Stomach (tissue), 9 donors: ENCODE data around the gene TEX2. TPM values are rescaled to one million over a fixed set of nuclear protein-coding genes. Genes with fewer than 3 reads are reported as not detected.

Source experiments
- DNase-seq, 2 donors: peaks; one replicate each; pipeline versions ENCODE4 v3.0.0 to v3.0.0-alpha.2; 2013 to 2019
- H3K27ac ChIP-seq, 5 donors: fragments of 200-600 bp in 4 of 5; sonication (generic) in 4 of 5; one replicate each; pipeline ENCODE4 v1.5.1; 2013 to 2019; ENCODE audit warnings: mild to moderate bottlenecking in 1 of 5, moderate library complexity in 1 of 5
- H3K27me3 ChIP-seq, 3 donors: fragments of 200-600 bp; sonication (generic); one replicate each; pipeline ENCODE4 v1.5.1; 2017 to 2019; ENCODE audit warnings: mixed run types in 1 of 3
- H3K36me3 ChIP-seq, 4 donors: fragments of 200-600 bp; sonication (generic); 1 replicate in 3 of 4; 2 replicates in 1 of 4; pipeline ENCODE4 v1.5.1; 2016 to 2019
- H3K4me1 ChIP-seq, 4 donors: fragments of 200-600 bp; sonication (generic); one replicate each; pipeline ENCODE4 v1.5.1; 2016 to 2019
- H3K4me3 ChIP-seq, 4 donors: fragments of 200-600 bp; sonication (generic) in 3 of 4; one replicate each; pipeline ENCODE4 v1.5.1; 2016 to 2019; ENCODE audit warnings: mild to moderate bottlenecking in 1 of 4
- H3K9me3 ChIP-seq, 4 donors: fragments of 200-600 bp; sonication (generic); one replicate each; pipeline ENCODE4 v1.5.1; 2016 to 2019
- EP300 ChIP-seq: sonication (generic); formaldehyde crosslinking; IDR thresholded peaks from one replicate; pipeline ENCODE4 v1.6.1; 2017; ENCODE audit warnings: antibody characterized with exemption
- POLR2A ChIP-seq, 4 donors: fragments of 450-650 bp; IDR thresholded peaks; one replicate each; pipeline ENCODE4 v1.6.1; 2016; ENCODE audit warnings: antibody characterized with exemption in 4 of 4, control low read depth in 2 of 4, mild to moderate bottlenecking in 1 of 4, moderate library complexity in 1 of 4
- POLR2AphosphoS5 ChIP-seq, 3 donors: sonication (generic); formaldehyde crosslinking; IDR thresholded peaks; one replicate each; pipeline ENCODE4 v1.6.1; 2016; ENCODE audit warnings: antibody characterized with exemption in 3 of 3
- WGBS, 5 donors: extraction: QIAGEN DNeasy Blood & Tissue Kit in 3 of 5; methylation state at CpG; one replicate each; pipeline versions ENCODE4 v1.1.5 to v1.1.7; 2013 to 2018; 5-methylcytosine and 5-hydroxymethylcytosine counted together
- intact Hi-C: fragments of 100-400 bp; cut with DNase I; formaldehyde crosslinking; loops from one replicate; pipeline ENCODE4 v1.15.1; 2023; ENCODE audit warnings: low total_unique reads
- polyA plus RNA-seq, 3 donors: library from polyadenylated mRNA; stranded (reverse); fragments of 200-250 nt; gene quantifications; one replicate each; pipeline ENCODE4 v1.2.3, GENCODE V29; 2013
- total RNA-seq, 5 donors: library from RNA; depleted of rRNA; stranded (reverse); fragments of >200 nt; gene quantifications; one replicate each; pipeline versions ENCODE4 v1.1.0 to v1.2.3, GENCODE V29; 2014 to 2016
- TF ChIP-seq, protein P1 (sequence below), 7 experiments: fragments of 450-650 bp in 4 of 7; fragments of 200-600 bp in 3 of 7; sonication (generic) in 3 of 7; IDR thresholded peaks; one replicate each; pipeline ENCODE4 v1.5.1; 2016 to 2019; ENCODE audit warnings: antibody characterized with exemption in 7 of 7, control low read depth in 2 of 7, mild to moderate bottlenecking in 1 of 7
- donor health status: healthy with polysubstance abuse.
- donor health status: Bipolar disorder and iron deficiency.
- donor health status: healthy.

Gene TEX2
- total and polyA plus RNA-seq, 8 donors = 5.8 to 50.6 (median 26.1) TPM

DNA sequence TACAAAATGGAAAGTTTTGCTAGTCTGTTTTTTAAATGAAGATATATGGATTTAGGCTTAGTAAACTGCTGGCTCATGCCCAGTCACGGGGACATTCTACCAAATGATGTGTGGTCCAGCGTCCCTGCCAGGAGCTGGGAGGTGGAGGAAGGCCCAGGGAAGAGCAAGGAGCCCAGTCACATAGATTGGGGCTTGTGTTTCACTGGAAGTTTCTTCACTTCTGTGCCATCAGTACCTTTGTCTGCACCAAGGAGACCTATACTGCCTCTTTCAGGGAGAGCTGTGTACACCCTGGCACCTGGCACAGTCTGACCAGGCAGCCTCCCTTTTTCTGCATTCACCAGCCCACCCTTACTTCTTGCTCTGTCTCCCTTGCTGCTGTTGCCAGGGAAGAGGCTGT is 100.5 kb downstream of the TEX2 start:
- peak overlapping the region in 2 of 5 donors; percentile 76 to 82 for H3K27ac ChIP-seq
- peaks cover 15 to 32% (median 23%) of the 10 kb centered on the region in 4 donors for H3K4me1 ChIP-seq
- TF ChIP-seq POLR2A (IDR thresholded peaks at IDR 0.05) (no peak), POLR2AphosphoS5 (IDR thresholded peaks at IDR 0.05) (no peak), EP300 (no peak)
- TF ChIP-seq, protein P1, sequence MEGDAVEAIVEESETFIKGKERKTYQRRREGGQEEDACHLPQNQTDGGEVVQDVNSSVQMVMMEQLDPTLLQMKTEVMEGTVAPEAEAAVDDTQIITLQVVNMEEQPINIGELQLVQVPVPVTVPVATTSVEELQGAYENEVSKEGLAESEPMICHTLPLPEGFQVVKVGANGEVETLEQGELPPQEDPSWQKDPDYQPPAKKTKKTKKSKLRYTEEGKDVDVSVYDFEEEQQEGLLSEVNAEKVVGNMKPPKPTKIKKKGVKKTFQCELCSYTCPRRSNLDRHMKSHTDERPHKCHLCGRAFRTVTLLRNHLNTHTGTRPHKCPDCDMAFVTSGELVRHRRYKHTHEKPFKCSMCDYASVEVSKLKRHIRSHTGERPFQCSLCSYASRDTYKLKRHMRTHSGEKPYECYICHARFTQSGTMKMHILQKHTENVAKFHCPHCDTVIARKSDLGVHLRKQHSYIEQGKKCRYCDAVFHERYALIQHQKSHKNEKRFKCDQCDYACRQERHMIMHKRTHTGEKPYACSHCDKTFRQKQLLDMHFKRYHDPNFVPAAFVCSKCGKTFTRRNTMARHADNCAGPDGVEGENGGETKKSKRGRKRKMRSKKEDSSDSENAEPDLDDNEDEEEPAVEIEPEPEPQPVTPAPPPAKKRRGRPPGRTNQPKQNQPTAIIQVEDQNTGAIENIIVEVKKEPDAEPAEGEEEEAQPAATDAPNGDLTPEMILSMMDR (IDR thresholded peaks at IDR 0.05) = no peak
- WGBS, 5 donors = 82 to 95% (median 88%) methylated on average over 2 of the region's 2 CpGs
- H3K27me3 ChIP-seq = no peaks in the 10 kb centered on the region
- intact Hi-C loops = no loop called here
- H3K4me3 ChIP-seq = no peak overlapping the region
- H3K36me3 ChIP-seq = peaks cover 0 to 43% (median 27%) of the 10 kb centered on the region in 4 donors
- no peaks in the 10 kb centered on the region for H3K9me3 ChIP-seq
- no peak for DNase-seq

DNA sequence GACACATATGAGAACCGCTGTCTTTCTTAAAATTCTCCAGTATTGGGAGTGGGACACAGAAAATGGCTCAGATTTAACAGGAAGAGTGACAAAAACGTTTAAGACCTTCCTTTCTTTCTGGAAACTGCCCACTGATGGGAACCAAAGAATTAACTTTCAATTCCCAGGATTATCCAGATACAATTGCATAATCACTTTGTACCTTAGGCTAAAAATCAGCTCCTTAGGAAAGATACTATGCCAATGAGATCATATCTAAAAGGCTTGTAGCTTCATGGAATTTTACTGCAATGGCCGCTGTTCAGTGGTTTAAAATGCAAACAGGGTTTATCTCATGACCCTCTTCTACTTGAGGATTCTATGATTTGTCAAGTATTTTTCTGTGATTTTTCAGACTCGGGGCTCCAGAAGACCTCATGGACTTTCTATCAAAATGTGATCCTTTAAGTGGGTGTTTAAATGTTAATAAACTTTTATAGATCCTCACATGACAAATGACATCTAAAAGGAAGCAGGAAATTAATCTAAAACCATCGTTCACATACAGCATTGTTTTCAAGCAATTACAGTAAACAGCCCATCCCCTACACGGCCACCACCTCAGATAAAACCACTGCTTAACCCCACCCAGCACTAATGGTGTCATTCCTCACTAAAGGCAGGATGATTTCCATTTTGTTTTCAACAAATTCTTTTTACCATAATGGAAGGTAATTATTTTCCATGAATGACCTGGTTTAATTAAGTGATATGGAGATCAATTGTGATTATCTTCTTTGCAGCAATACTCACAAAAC is 101.5 kb downstream of the TEX2 start:
- WGBS, 5 donors = 71 to 76% (median 72%) methylated on average over 6 of the region's 6 CpGs
- Histone ChIP-seq H3K4me1 (peaks cover 21 to 41% (median 32%) of the 10 kb centered on the region in 4 donors), H3K27me3 (no peaks in the 10 kb centered on the region), H3K27ac (no peak overlapping the region), H3K36me3 (peaks cover 0 to 35% (median 21%) of the 10 kb centered on the region in 4 donors), H3K9me3 (no peaks in the 10 kb centered on the region), H3K4me3 (no peak overlapping the region)
- intact Hi-C loops = no loop called here
- no peak for DNase-seq
- TF ChIP-seq POLR2AphosphoS5 (IDR thresholded peaks at IDR 0.05) (no peak), POLR2A (IDR thresholded peaks at IDR 0.05) (no peak), EP300 (no peak)
- TF ChIP-seq, protein P1 (IDR thresholded peaks at IDR 0.05) = no peak

DNA sequence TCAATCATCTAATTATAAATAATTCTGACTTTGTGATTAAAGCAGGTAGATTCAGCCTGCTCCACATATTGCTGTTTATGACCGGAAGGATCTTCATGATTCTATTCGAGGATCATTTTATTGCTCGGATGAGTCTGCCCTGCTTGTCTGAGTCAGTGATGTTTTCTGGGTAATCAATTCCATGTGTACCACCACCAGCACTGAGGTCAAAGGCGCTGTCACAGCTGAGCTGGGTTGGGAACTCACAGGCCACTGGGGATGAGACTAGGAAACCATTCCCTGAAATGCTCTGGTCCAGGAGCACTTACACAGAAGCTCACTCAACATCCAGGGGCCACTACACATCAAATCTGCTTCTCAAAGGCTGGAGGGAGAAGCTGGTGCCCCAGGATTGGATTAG is 102.7 kb downstream of the TEX2 start:
- WGBS, 5 donors = 96 to 99% (median 97%) methylated on average over 4 of the region's 4 CpGs
- H3K27ac ChIP-seq = no peak overlapping the region
- H3K36me3 ChIP-seq = peaks cover 0 to 26% (median 14%) of the 10 kb centered on the region in 4 donors

DNA sequence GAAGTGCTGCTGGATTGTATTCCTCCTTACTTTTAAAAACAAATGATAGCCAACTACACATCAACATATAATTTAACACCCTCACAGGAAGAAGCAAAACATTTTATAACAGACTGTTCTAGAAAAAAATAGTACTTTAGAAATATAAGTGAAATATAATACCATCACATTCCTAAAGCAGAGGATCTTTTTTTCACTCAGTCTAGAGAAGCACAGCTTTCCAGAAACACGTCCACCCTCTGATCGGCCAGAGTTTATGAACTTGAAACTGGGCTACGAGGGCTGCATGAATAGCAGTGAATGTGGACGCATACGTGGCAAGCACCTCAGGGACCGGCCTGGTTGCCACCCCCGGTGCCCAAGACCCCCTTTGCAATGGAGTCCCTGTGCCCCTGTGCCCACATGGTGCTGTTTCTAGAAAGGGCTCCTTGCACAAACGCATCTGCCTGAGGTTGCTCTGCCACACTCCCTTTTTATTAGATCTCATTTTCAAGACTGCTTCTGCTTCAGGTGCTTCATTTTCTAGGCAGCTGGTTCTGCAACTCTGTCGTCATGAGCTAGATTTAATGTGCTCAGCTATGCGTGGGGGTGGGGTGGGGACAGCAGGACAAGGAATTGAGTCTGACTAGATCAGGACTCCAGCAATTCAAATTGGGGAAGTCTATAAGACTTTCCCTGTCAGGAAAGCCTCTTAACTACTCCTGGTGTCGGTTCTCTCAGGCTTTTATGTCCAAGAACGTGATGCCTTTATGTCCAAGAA is 104.0 kb downstream of the TEX2 start:
- Histone ChIP-seq H3K36me3 (peaks cover 0 to 24% (median 14%) of the 10 kb centered on the region in 4 donors), H3K4me3 (no peak overlapping the region), H3K9me3 (no peaks in the 10 kb centered on the region), H3K27ac (no peak overlapping the region), H3K4me1 (peaks cover 22 to 50% (median 40%) of the 10 kb centered on the region in 4 donors), H3K27me3 (no peaks in the 10 kb centered on the region)
- TF ChIP-seq POLR2AphosphoS5 (IDR thresholded peaks at IDR 0.05) = no peak
- DNase-seq = peak in 1 of 2 donors; percentile 63
- intact Hi-C loops = loop anchor here (10.0 kb wide), 1 partner anchor 106 kb away; the partner anchor contains the start of gene TEX2
- 81 to 88% (median 86%) methylated on average over 12 of the region's 12 CpGs for WGBS, 5 donors

More for the DNA sequence above, 102.7 kb downstream of the TEX2 start:
- DNase-seq = no peak
- Histone ChIP-seq H3K4me3 (no peak overlapping the region), H3K27me3 (no peaks in the 10 kb centered on the region), H3K4me1 (peaks cover 30 to 49% (median 42%) of the 10 kb centered on the region in 4 donors), H3K9me3 (no peaks in the 10 kb centered on the region)
- intact Hi-C loops = no loop called here
- no peak for TF ChIP-seq POLR2A (IDR thresholded peaks at IDR 0.05)

DNA sequence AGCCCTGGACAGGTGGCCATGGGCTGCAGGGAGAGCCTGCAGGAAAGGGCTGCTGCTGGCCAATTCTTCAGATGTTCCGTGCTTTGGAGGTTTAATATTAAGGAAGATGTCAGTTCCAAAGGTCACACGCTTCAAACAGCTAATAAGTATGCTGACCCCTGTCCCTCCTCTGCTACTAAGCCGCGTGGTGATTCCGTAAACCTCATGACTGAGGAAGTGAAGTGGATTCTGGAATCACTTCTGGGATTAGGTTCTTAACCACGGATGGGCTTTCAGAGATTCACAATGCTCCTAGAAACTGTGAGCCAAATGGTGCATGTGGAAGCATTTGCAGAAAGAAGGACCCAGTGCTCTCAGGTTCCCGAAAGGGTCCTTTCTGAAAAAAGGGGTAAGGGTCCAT is 104.7 kb downstream of the TEX2 start:
- TF ChIP-seq, protein P1 (IDR thresholded peaks at IDR 0.05) = no peak
- TF ChIP-seq POLR2AphosphoS5 (IDR thresholded peaks at IDR 0.05) (no peak), EP300 (no peak), POLR2A (IDR thresholded peaks at IDR 0.05) (no peak)
- WGBS, 5 donors = 64 to 75% (median 68%) methylated on average over 7 of the region's 7 CpGs
- intact Hi-C loops = loop anchor here (10.0 kb wide), 1 partner anchor 106 kb away; the partner anchor contains the start of gene TEX2
- H3K36me3 ChIP-seq = peaks cover 0 to 30% (median 19%) of the 10 kb centered on the region in 4 donors
- no peak overlapping the region for H3K27ac ChIP-seq
- no peak for DNase-seq
- H3K9me3 ChIP-seq = no peaks in the 10 kb centered on the region
- H3K4me1 ChIP-seq = peaks cover 19 to 49% (median 39%) of the 10 kb centered on the region in 4 donors
- H3K4me3 ChIP-seq = no peak overlapping the region
- no peaks in the 10 kb centered on the region for H3K27me3 ChIP-seq
